Activated CD4-positive, CD25-positive, alpha-beta regulatory T cell treated with anti-CD3 and anti-CD28 coated beads, Interleukin-2, amount 50 U/mL, for 72 hours (primary cell): ENCODE measurements around the gene PCMTD2.

Source experiments
- DNase-seq: peaks from one replicate; pipeline ENCODE4 v3.0.0; 2021

Gene PCMTD2

GRCh38 chr20:64239449-64240242 is 15.9 kb upstream of the PCMTD2 start:
- no peak for DNase-seq

GRCh38 chr20:64240243-64241015 is 15.1 kb upstream of the PCMTD2 start:
- DNase-seq = no peak

- DNase-seq = no peak
Measured at GRCh38 chr20:64241061-64241460, 14.5 kb upstream of the PCMTD2 start.

DNA sequence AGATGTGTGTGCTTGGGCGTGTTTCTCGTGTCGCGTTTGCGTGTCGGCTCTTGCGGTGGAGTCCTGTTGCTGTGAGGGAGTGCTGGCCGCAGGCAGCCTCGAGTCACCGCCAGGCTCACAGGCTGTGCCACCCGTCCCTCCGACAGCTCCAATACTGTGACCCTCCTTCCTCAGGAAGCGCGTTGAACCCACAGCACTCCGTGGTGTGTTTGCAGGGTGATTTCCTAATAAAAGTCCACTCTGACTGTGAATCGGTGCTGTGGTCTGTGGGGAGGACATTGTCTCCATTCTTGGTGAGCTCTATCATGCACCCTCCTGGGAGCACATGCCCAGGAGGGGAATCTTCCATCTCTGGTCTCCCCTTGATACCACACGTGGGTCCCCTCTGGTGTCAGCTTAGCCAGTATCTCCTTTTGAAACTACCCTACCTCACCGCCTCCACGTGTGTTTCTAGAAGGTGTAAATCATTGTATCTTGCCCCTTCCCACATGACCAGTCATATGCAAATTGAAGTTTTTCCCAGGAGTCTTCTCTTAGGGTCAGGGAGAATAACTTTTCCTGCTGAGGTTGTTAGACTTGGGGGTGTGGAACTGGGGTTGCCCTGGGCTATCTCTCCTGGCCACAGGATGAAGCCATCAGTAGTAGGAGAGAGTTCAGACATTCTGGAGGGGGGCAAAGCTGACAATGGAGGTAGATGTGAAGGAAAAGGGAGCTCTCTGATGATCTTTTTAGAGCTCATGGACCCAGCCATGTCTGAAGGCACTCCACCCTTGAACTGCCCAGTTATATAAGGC is 13.3 kb upstream of the PCMTD2 start:
- DNase-seq = no peak

DNA sequence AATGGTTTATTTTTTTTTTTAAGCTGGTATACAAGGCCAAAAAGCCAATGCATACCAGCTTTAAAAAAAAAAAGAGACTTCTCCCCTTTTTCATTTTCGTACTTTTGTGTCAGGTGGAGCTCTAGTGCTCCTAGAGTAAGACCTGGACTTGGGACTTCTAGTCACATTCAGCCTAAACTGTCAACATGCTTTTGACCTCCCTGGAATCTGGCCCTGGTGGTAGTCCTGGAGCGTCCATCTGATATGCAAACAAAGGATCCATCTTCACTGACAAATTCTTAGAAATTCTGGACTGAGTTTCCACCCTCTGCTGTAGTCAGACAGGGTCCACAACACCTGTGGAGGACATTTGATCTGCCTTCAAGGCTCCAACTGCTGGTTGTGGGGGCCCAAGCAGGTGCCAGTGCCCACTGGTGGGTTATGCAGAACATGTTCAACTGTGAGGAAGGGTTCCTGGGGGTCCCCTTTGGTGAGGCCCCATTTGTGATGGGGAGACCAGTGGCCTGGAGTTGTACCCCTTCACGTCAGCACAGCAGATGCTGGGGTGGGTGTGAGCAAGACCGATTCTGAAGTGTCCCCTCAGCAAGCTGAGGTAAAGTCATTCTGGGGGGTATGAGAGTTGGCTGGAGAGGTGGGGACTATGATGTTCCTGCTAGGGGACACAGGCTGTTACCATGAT is 12.6 kb upstream of the PCMTD2 start:
- no peak for DNase-seq

DNA sequence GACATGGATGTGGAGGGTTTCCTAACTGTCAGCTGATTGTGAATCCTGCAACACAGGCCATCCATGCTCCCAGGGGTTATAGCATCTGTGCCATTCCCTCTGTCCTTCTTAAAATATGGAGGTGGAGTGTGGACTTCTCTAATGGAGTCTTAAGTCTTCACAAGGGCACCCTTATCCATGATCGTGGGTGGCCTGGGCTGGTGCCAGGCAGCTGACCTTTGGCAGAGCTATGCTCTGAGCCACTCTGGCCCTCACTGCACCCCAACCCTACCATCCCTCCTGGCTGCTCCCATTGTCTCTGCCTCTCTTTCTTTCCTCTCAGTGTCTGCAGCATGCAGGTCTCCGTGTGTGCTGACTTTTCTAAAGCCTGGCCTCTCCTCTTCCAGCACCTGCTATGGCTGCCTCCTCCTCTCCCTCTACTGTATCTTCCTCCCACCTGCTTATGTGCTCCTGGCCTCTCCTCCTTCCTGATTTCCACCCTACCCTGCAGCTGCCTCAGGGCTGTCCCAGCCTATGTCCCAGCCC is 11.2 kb upstream of the PCMTD2 start:
- DNase-seq = no peak

DNA sequence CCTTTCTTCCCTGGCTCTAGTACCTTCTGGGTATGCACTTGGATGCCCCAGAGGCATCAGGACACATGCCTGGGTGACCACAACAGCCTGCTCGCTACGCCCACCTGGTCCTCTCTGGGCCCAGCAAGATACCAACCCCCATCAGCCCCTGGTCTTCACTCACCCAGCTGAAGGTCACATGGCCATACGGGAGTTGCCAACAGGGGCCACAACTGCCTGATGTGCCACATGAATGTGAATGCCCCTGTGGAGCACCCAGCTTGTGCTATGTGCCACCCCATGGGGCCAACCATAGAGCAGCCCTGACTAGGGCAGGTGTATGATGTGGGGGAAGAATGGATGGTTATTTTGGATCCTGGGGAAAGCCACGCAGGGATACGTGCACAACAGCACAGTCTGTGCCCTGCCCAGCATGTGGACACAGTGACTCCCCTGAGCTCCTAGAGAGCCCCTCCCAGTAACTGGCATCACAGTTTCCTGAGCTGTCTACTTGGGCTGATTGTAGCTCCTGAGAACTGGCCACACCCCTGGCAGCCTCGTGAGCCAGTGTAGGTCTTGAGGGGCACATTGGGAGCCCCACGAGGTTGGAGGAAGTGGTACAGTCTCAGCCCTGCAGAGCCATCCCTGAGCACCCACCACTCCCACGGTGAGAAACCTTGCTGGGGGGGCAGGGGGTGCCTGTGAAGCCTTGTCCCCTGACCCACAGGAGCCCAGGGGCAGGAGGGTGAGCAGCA is 10.5 kb upstream of the PCMTD2 start:
- no peak for DNase-seq

DNA sequence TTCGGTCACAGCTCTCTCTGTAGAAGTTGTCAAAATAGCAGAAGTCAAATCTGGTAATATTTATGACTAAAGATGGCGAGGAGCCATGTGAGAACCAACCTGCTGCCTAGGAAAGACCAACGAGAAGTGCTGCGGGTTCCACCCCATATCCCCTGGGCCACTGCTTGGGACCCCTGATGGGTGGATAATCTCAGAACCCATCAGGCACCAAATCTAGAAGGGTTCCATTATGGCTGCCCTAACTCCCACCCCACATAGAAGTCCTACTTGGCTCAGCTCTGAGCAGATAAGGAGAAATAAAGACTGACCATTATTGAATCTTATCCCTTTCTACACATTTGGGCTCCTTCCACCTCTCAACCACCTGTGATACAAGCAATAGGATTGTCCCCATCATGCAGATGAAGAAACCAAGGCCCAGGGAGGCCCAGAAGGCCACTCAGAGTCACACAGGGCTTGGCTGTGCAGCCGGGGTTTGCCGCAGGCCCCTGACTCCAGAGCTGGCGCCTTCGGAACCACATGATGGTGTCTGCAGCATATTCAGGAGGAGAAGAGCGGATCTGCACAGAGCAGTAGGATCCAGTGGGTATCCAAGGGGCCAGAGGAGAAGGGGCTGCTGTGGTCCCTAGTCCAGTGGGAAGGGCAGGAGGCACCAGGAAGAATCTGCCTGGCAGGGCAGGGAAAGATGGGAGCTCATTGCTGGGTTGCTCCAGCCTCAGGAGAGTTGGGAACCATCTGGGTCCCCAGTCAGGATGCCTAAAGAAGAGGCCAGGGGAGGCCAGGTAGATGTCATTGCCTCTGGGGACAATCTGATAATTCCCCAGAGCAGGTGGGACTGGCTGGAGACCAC is 9.6 kb upstream of the PCMTD2 start:
- DNase-seq = no peak

- no peak for DNase-seq
Measured at GRCh38 chr20:64246616-64247306, 8.8 kb upstream of the PCMTD2 start.

GRCh38 chr20:64247307-64247618 is 8.3 kb upstream of the PCMTD2 start:
- no peak for DNase-seq

DNA sequence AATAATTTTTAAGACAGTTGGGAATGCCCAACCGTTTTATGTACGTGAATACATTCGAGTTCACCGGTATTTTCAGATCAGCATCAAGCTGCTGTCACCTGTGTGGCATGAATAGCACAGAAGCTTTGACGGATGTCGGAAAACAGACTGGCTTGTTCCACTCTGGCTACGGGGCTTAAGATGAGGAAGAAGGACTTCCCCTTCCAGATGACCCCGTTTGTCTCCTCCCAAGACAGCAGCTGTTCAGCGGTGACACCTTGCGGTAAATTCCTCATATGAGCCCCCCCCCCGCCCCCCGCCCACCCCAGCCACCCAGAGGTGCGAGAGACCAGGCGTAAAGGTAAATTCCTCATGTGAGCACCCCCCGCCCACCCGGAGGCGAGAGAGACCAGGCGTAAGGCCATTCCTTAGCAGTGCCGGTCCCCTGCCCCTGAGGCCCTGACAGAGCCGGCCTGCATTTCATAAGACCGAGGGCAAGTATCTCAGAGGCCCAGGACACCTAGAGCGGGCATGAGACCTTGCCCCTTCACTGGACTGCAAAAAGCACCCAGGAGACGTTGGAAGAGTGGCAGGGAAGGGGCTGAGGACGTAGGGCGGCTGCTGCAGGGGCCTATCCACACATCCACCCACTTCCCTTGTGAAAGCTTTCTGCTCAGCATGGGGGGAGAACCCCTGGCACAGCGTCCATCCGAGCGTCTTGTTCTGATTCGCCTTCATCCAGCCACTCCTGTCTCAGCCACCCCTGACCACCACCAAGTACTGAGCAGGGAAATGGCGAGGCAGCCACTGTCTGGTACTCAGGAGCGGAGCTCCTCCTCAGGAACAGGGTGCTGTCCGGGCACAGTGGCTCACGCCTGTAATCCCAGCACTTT is 7.3 kb upstream of the PCMTD2 start:
- no peak for DNase-seq

GRCh38 chr20:64250027-64250426 is 5.5 kb upstream of the PCMTD2 start:
- DNase-seq = no peak

GRCh38 chr20:64253000-64253383 is 2.6 kb upstream of the PCMTD2 start:
- no peak for DNase-seq

GRCh38 chr20:64253443-64253842 is 2.1 kb upstream of the PCMTD2 start:
- no peak for DNase-seq

DNA sequence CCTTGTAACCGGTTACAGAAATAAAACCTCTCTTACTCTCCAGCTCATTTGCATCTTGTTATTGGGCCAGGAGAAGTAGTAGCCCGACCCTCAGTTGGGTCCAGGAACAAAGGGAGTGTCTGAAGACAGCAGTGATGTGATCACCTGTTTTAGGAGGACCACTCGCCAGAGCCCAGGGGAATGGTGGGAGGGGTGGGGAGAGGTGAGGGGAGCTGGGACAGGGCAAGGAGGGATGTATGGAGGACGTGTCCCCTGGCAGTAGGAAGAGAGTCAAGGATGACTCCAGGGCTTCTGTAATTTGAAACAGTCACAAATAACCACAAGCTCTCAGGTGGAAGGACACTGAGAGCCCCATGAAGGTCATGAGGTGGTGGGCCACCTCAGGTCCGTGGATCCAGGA is 1.4 kb upstream of the PCMTD2 start:
- DNase-seq = no peak

DNA sequence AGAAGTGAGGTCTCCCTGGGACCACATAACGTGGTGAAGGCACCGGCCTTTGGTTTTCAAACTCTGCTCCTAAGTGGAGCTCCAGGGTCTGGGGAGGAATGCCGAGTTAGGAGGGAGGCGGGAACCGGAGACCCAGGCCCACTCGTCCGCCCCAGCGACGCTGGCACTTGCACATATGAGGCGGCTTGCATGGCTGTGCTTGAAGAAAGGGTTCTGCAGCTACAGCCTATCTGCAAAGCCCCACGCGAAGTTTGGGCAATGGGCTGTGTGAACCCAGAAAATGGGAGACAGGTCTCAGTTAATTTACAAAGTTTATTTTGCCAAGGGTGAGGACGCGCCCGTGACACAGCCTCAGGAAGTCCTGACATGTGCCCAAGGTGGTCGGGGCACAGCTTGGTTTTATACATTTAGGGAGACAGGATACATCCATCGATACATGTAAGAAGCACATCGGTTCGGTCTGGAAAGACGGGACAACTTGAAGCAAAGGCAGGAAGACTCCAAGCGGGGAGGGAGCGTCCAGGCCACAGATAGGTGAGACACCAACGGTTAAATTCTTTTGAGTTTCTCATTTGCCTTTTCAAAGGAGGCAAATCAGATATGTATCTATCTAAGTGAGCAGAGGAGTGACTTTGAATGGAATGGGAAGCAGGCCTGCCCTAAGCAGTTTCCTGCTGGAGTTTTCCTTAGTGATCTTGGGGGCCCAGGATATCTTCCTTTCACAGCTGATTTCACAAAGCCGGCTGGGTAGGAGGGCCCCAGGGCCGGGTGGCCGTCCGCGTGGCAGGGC is 782 bp upstream of the PCMTD2 start:
- no peak for DNase-seq

DNA sequence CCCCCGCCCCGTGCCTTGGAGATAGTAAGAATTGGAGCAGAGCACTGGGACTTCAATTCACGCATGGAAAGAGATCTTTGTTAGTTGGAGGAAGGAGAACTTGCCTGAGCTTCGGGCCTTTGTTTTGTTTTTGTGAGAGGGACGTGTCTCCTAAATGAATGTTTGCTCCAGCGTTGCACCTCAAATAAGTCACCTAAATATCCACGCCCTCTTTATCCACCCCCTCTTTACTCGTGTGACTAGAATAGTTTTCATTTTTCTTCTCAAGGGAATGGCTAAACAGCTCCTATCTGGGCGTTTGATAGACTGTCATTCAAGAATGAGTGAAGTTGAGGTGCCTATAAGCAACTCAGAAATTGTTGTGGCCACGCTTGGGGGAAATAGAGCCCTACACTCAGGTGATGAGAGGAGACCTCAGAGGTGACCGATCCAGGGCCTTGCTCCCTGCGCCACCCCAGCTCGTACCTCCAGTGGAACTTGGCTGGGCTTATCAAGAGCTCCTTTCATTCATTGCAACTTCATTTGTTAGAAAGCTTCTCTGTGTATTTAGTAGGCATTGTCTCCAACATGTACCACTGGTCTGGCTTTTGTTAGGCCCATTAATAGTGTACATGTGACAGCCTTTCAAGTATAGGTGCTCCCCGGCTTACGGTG is 861 bp downstream of the PCMTD2 start:
- no peak for DNase-seq

- DNase-seq = no peak
Measured at GRCh38 chr20:64257107-64257757, 1.7 kb downstream of the PCMTD2 start.
